ENCODE measurements around the gene KRT32. TPM values are rescaled to one million over a fixed set of nuclear protein-coding genes. Genes with fewer than 3 reads are reported as not detected.

The KRT32 gene
- total RNA-seq, 1 experiment from 2014 or later = not detected

- H3K27ac Mint-ChIP-seq (ENCODE audit: unreplicated experiment) = no peak overlapping the region
- Histone ChIP-seq H3K4me3 (ENCODE audit: low read depth, low read length) (no peak overlapping the region), H3K4me1 (peaks cover 24% of the 10 kb centered on the region), H3K36me3 (ENCODE audit: control insufficient read depth, insufficient read depth, low read length) (no peaks in the 10 kb centered on the region), H3K9me3 (no peaks in the 10 kb centered on the region), H3K27me3 (replicated peaks; ENCODE audit: control insufficient read depth, insufficient read depth, low read length) (no peaks in the 10 kb centered on the region)
- CTCF ChIA-PET = interaction anchor here (1.5 kb wide), 1 partner anchor 127 kb away, joined by 4 read pairs; no protein-coding TSS in a partner anchor
- H3K4me1 Mint-ChIP-seq (ENCODE audit: low read depth, unreplicated experiment) = peaks cover 31% of the 10 kb centered on the region
- intact Hi-C loops (cut with micrococcal nuclease; ENCODE audit: unreplicated experiment) = no loop called here
- H3K9me3 Mint-ChIP-seq (ENCODE audit: unreplicated experiment) = no peaks in the 10 kb centered on the region
- H3K4me3 Mint-ChIP-seq (ENCODE audit: unreplicated experiment) = no peak overlapping the region
- POLR2A ChIA-PET = no interaction called here
- H3K27me3 Mint-ChIP-seq (ENCODE audit: insufficient read depth, unreplicated experiment) = no peaks in the 10 kb centered on the region
- BruUV-seq (replicated peaks) = no TSS peak
- no peak for DNase-seq
- H3K36me3 Mint-ChIP-seq (ENCODE audit: insufficient read depth, unreplicated experiment) = no peaks in the 10 kb centered on the region
- TF ChIP-seq CTCF (IDR thresholded peaks at IDR 0.05; ENCODE audit: insufficient read depth in 1 of 2, low read depth in 1 of 2, low read length in 1 of 2, severe bottlenecking in 1 of 2, unreplicated experiment in 1 of 2) = no peak
Observed at GRCh38 chr17:41421617-41422016, 45.6 kb downstream of the KRT32 start.

GRCh38 chr17:41421116-41421515, 46.1 kb downstream of the KRT32 start:
- H3K36me3 Mint-ChIP-seq (ENCODE audit: insufficient read depth, unreplicated experiment) = no peaks in the 10 kb centered on the region
- H3K27me3 Mint-ChIP-seq (ENCODE audit: insufficient read depth, unreplicated experiment) = no peaks in the 10 kb centered on the region
- TF ChIP-seq CTCF (IDR thresholded peaks at IDR 0.05; ENCODE audit: insufficient read depth in 1 of 2, low read depth in 1 of 2, low read length in 1 of 2, severe bottlenecking in 1 of 2, unreplicated experiment in 1 of 2) = no peak
- ChIA-PET CTCF (interaction anchor here (1.5 kb wide), 1 partner anchor 128 kb away, joined by 4 read pairs; no protein-coding TSS in a partner anchor), POLR2A (no interaction called here)
- no TSS peak for BruUV-seq (replicated peaks)
- H3K27ac Mint-ChIP-seq (ENCODE audit: unreplicated experiment) = no peak overlapping the region
- DNase-seq = no peak
- no peaks in the 10 kb centered on the region for H3K9me3 Mint-ChIP-seq (ENCODE audit: unreplicated experiment)
- no peaks in the 10 kb centered on the region for H3K36me3 ChIP-seq (ENCODE audit: control insufficient read depth, insufficient read depth, low read length)
- H3K4me3 ChIP-seq (ENCODE audit: low read depth, low read length) = no peak overlapping the region
- H3K4me1 ChIP-seq = peaks cover 29% of the 10 kb centered on the region
- no peaks in the 10 kb centered on the region for H3K27me3 ChIP-seq (replicated peaks; ENCODE audit: control insufficient read depth, insufficient read depth, low read length)
- H3K9me3 ChIP-seq = no peaks in the 10 kb centered on the region
- intact Hi-C loops (cut with micrococcal nuclease; ENCODE audit: unreplicated experiment) = no loop called here
- H3K4me3 Mint-ChIP-seq (ENCODE audit: unreplicated experiment) = no peak overlapping the region
- peaks cover 36% of the 10 kb centered on the region for H3K4me1 Mint-ChIP-seq (ENCODE audit: low read depth, unreplicated experiment)

GRCh38 chr17:41420134-41420533, 47.1 kb downstream of the KRT32 start:
- ChIA-PET CTCF (interaction anchor here (1.5 kb wide), 1 partner anchor 129 kb away, joined by 4 read pairs; no protein-coding TSS in a partner anchor), POLR2A (no interaction called here)

More at GRCh38 chr17:41420134-41420533, 47.1 kb downstream of the KRT32 start:
- no TSS peak for BruUV-seq (replicated peaks)
- no peak for DNase-seq
- Mint-ChIP-seq H3K4me3 (ENCODE audit: unreplicated experiment) (no peak overlapping the region), H3K27ac (ENCODE audit: unreplicated experiment) (no peak overlapping the region), H3K9me3 (ENCODE audit: unreplicated experiment) (no peaks in the 10 kb centered on the region), H3K36me3 (ENCODE audit: insufficient read depth, unreplicated experiment) (no peaks in the 10 kb centered on the region), H3K4me1 (ENCODE audit: low read depth, unreplicated experiment) (peaks cover 46% of the 10 kb centered on the region), H3K27me3 (ENCODE audit: insufficient read depth, unreplicated experiment) (no peaks in the 10 kb centered on the region)
- Histone ChIP-seq H3K36me3 (ENCODE audit: control insufficient read depth, insufficient read depth, low read length) (no peaks in the 10 kb centered on the region), H3K4me1 (peaks cover 38% of the 10 kb centered on the region), H3K9me3 (no peaks in the 10 kb centered on the region), H3K4me3 (ENCODE audit: low read depth, low read length) (no peak overlapping the region), H3K27me3 (replicated peaks; ENCODE audit: control insufficient read depth, insufficient read depth, low read length) (no peaks in the 10 kb centered on the region)
- intact Hi-C loops (cut with micrococcal nuclease; ENCODE audit: unreplicated experiment) = no loop called here
- no peak for TF ChIP-seq CTCF (IDR thresholded peaks at IDR 0.05; ENCODE audit: insufficient read depth in 1 of 2, low read depth in 1 of 2, low read length in 1 of 2, severe bottlenecking in 1 of 2, unreplicated experiment in 1 of 2)

All from Caco-2 (cell line).